Panc1 (cell line): ENCODE measurements around the gene MAPKBP1. TPM values are rescaled to one million over a fixed set of nuclear protein-coding genes. Genes with fewer than 3 reads are reported as not detected.

Source experiments
- ATAC-seq: fragments of 200-7000 bp; cut with Tn5 transposase; 2 replicates; pipeline ENCODE4 v1.9.1; 2020; ENCODE audit warnings: mild to moderate bottlenecking, moderate library complexity
- BruUV-seq: library from RNA; stranded (reverse); fragments of 400-500 nt; replicated peaks from 2 replicates; lab custom pipeline; 2021; lab: Mats Ljungman, UMichigan
- CTCF ChIA-PET: fragments of 300-600 bp; sonication (Branson Sonifier 250); formaldehyde crosslinking; loops from one replicate; lab custom pipeline; 2022; ENCODE audit warnings: antibody characterized with exemption; lab: Charles Lee
- POLR2A ChIA-PET: fragments of 300-600 bp; sonication (Branson Sonifier 250); formaldehyde crosslinking; loops from one replicate; lab custom pipeline; 2022; ENCODE audit warnings: antibody characterized with exemption; lab: Charles Lee
- DNase-seq: peaks from one replicate; pipeline ENCODE4 v3.0.0-alpha.2; 2010; ENCODE audit warnings: low read depth, low spot score
- H3K27ac ChIP-seq: 2 replicates; pipeline ENCODE4 v1.5.1; 2011; ENCODE audit warnings: mild to moderate bottlenecking, low read length, inconsistent platforms
- H3K27me3 ChIP-seq: fragments of 200-500 bp; sonication (Bioruptor generic); 2 replicates; pipeline ENCODE4 v1.6.0; 2014; ENCODE audit warnings: low read length, inconsistent platforms; ENCODE audit not compliant: control insufficient read depth, insufficient read depth
- H3K36me3 ChIP-seq: fragments of 200-500 bp; sonication (Bioruptor generic); 2 replicates; pipeline ENCODE4 v1.5.1; 2014; ENCODE audit warnings: inconsistent platforms, mild to moderate bottlenecking, low read length, moderate library complexity; ENCODE audit not compliant: control insufficient read depth, insufficient read depth
- H3K4me1 ChIP-seq: 2 replicates; pipeline ENCODE4 v1.5.1; 2011; ENCODE audit warnings: inconsistent platforms, mild to moderate bottlenecking, low read length, moderate library complexity; ENCODE audit not compliant: control insufficient read depth, insufficient read depth
- H3K4me3 ChIP-seq, 2 experiments: 2 replicates each; pipeline ENCODE4 v1.5.1; 2011 to 2012; ENCODE audit warnings: low read depth in 2 of 2, low read length in 2 of 2, mild to moderate bottlenecking in 2 of 2, inconsistent platforms in 1 of 2, moderate library complexity in 1 of 2
- H3K9me3 ChIP-seq: fragments of 200-500 bp; sonication (Bioruptor generic); 2 replicates; pipeline ENCODE4 v1.5.1; 2014; ENCODE audit warnings: low read depth, mild to moderate bottlenecking, inconsistent platforms, low read length, moderate library complexity; ENCODE audit not compliant: control insufficient read depth, insufficient read depth
- CTCF ChIP-seq: fragments of 450-650 bp; IDR thresholded peaks from 2 replicates; pipeline ENCODE4 v1.5.1; 2017; ENCODE audit warnings: mild to moderate bottlenecking
- POLR2AphosphoS5 ChIP-seq: IDR thresholded peaks from 2 replicates; pipeline ENCODE4 v1.6.1; 2012; ENCODE audit warnings: mild to moderate bottlenecking, low read depth, low read length, moderate library complexity
- REST ChIP-seq, 2 experiments: IDR thresholded peaks; 2 replicates each; pipeline ENCODE4 v1.6.1; 2011 to 2012; ENCODE audit warnings: low read depth in 2 of 2, control low read depth in 1 of 2, low read length in 1 of 2, mild to moderate bottlenecking in 1 of 2, moderate library complexity in 1 of 2; ENCODE audit not compliant: insufficient read depth in 1 of 2
- SIN3A ChIP-seq: IDR thresholded peaks from 2 replicates; pipeline ENCODE4 v1.6.1; 2012; ENCODE audit warnings: low read depth, mild to moderate bottlenecking, low read length, moderate library complexity, borderline replicate concordance; ENCODE audit not compliant: insufficient read depth
- TCF7L2 ChIP-seq: IDR thresholded peaks from 2 replicates; pipeline ENCODE4 v1.6.1; 2011; ENCODE audit warnings: mild to moderate bottlenecking, low read depth, low read length, inconsistent platforms
- in situ Hi-C: cut with HindIII; loops from 2 replicates; pipeline ENCODE4 v1.10.0; 2016; ENCODE audit warnings: low sequenced_read_pairs, low pct_unique_long_range_greater_than_20kb
- intact Hi-C: fragments of 100-400 bp; cut with micrococcal nuclease; formaldehyde crosslinking; loops from one replicate; pipeline ENCODE4 v1.10.0; 2022; ENCODE audit not compliant: unreplicated experiment
- total RNA-seq: library from RNA; stranded (reverse); gene quantifications from one replicate; pipeline ENCODE4 v1.2.1, GENCODE V29; 2021; ENCODE audit not compliant: unreplicated experiment

MAPKBP1 gene
- total RNA-seq, 1 experiment from 2014 or later = 38.4 TPM

- Histone ChIP-seq H3K27me3 (no peaks in the 10 kb centered on the region), H3K4me1 (no peaks in the 10 kb centered on the region), H3K36me3 (no peaks in the 10 kb centered on the region), H3K4me3 (no peak overlapping the region), H3K27ac (no peak overlapping the region), H3K9me3 (no peaks in the 10 kb centered on the region)
- DNase-seq (no peak), ATAC-seq (no peak)
- POLR2A ChIA-PET = no interaction called here
- CTCF ChIA-PET = interaction anchor here (1.0 kb wide), 2 partner anchors 11 to 283 kb away, joined by 4 to 5 read pairs; no protein-coding TSS in a partner anchor
- TF ChIP-seq POLR2AphosphoS5 (no peak), SIN3A (no peak)
- in situ Hi-C loops (no loop called here), intact Hi-C loops (no loop called here)
- BruUV-seq = no TSS peak
Observed at GRCh38 chr15:41850482-41851166, 76.3 kb downstream of the MAPKBP1 start.

GRCh38 chr15:41851167-41851523, 76.9 kb downstream of the MAPKBP1 start:
- ATAC-seq = no peak
- H3K27me3 ChIP-seq = no peaks in the 10 kb centered on the region
- no peak for DNase-seq
- H3K9me3 ChIP-seq = no peaks in the 10 kb centered on the region
- CTCF ChIA-PET = interaction anchor here (1.0 kb wide), 2 partner anchors 11 to 283 kb away, joined by 4 to 5 read pairs; no protein-coding TSS in a partner anchor
- no TSS peak for BruUV-seq
- no peaks in the 10 kb centered on the region for H3K4me1 ChIP-seq
- POLR2A ChIA-PET = no interaction called here
- no peak overlapping the region for H3K27ac ChIP-seq
- no peaks in the 10 kb centered on the region for H3K36me3 ChIP-seq
- TF ChIP-seq TCF7L2 = no peak
- no peak for TF ChIP-seq SIN3A
- no peak for TF ChIP-seq POLR2AphosphoS5
- no peak for TF ChIP-seq CTCF
- TF ChIP-seq REST (IDR thresholded peaks at IDR 0.05; ENCODE audit: insufficient read depth in 1 of 2, low read depth in 2 of 2, low read length in 1 of 2) = no peak
- intact Hi-C loops = no loop called here
- in situ Hi-C loops = no loop called here
- no peak overlapping the region for H3K4me3 ChIP-seq

- Histone ChIP-seq H3K9me3 (no peaks in the 10 kb centered on the region), H3K36me3 (no peaks in the 10 kb centered on the region), H3K27ac (no peak overlapping the region), H3K4me3 (no peak overlapping the region), H3K27me3 (no peaks in the 10 kb centered on the region), H3K4me1 (no peaks in the 10 kb centered on the region)
- BruUV-seq = no TSS peak
- ChIA-PET POLR2A (no interaction called here), CTCF (interaction anchor here (1.0 kb wide), 2 partner anchors 10 to 282 kb away, joined by 4 to 5 read pairs; no protein-coding TSS in a partner anchor)
- no peak for ATAC-seq
- no peak for TF ChIP-seq REST (IDR thresholded peaks at IDR 0.05; ENCODE audit: insufficient read depth in 1 of 2, low read depth in 2 of 2, low read length in 1 of 2)
- no peak for TF ChIP-seq POLR2AphosphoS5
- no peak for DNase-seq
- intact Hi-C loops (no loop called here), in situ Hi-C loops (no loop called here)
Observed at GRCh38 chr15:41851755-41852370, 77.6 kb downstream of the MAPKBP1 start.
